ENCODE results near the gene CCDC180. TPM values are rescaled to one million over a fixed set of nuclear protein-coding genes. Genes with fewer than 3 reads are reported as not detected.

Gene CCDC180
- total and polyA plus RNA-seq, 9 of the 15 experiments (the other 6 are each of a cell fraction or from before 2014, with no cell fraction given) = 0.56 to 4.2 (median 2.5) TPM

DNA sequence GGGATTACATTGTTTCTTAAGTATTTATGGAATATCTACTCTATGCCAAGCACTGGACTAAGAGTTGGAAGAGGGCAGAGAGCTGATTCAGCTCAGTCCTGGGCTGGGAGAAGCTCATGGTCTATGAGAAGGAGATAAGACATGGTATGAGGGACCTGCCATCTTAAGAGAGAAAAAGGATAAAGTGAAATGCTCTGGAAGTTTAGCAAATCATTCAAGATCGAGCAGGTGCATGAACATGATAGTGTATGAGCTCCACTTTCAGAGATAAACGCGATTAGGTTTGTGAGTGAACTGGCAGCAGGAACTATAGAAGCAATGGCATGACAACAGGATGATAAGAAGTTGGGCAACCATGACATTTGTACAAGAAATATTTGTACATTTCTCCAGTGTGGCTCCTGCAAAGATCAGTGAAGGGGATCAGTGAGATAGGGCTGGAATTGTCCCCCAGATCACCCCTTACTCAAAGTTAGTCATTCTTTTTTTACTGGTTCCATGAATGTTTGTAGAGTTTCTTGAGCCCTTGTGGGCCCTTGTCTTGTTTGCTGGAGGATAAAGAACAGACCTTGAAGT is 26.6 kb upstream of the CCDC180 start (continued):
- TF ChIP-seq GTF2B (IDR thresholded peaks at IDR 0.05; ENCODE audit: extremely low read depth, insufficient read length) (no peak), ZNF518B (CRISPR knock-in tag; IDR thresholded peaks at IDR 0.05) (no peak), PTTG1 (tag; IDR thresholded peaks at IDR 0.05; ENCODE audit: low read depth) (no peak), SREBF2 (CRISPR knock-in tag; IDR thresholded peaks at IDR 0.05) (no peak), L3MBTL2 (IDR thresholded peaks at IDR 0.05) (no peak), TSC22D4 (tag; IDR thresholded peaks at IDR 0.05) (no peak), NR0B1 (IDR thresholded peaks at IDR 0.05; ENCODE audit: partially characterized antibody) (no peak), ZNF79 (CRISPR knock-in tag; IDR thresholded peaks at IDR 0.05; ENCODE audit: low read depth) (no peak), ARID2 (IDR thresholded peaks at IDR 0.05) (no peak), ZNF318 (IDR thresholded peaks at IDR 0.05; ENCODE audit: borderline replicate concordance in 1 of 2, low read depth in 1 of 2) (no peak)
- TF ChIP-seq, protein P1, sequence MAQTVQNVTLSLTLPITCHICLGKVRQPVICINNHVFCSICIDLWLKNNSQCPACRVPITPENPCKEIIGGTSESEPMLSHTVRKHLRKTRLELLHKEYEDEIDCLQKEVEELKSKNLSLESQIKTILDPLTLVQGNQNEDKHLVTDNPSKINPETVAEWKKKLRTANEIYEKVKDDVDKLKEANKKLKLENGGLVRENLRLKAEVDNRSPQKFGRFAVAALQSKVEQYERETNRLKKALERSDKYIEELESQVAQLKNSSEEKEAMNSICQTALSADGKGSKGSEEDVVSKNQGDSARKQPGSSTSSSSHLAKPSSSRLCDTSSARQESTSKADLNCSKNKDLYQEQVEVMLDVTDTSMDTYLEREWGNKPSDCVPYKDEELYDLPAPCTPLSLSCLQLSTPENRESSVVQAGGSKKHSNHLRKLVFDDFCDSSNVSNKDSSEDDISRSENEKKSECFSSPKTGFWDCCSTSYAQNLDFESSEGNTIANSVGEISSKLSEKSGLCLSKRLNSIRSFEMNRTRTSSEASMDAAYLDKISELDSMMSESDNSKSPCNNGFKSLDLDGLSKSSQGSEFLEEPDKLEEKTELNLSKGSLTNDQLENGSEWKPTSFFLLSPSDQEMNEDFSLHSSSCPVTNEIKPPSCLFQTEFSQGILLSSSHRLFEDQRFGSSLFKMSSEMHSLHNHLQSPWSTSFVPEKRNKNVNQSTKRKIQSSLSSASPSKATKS (CRISPR knock-in tag; IDR thresholded peaks at IDR 0.05) = no peak

Measured in K562 (cell line).